A549 treated with DMSO at 1 μM for 4 hours (cell line): Measurements from ENCODE around the gene SOHLH1. TPM values are rescaled to one million over a fixed set of nuclear protein-coding genes. Genes with fewer than 3 reads are reported as not detected.

Experiments used
- total RNA-seq: library from RNA; stranded (reverse); fragments of 200-300 nt; extraction: Qiagen RNA extraction; gene quantifications from 5 replicates; pipeline ENCODE4 v1.2.3, GENCODE V29; 2022; ENCODE audit warnings: low read depth

SOHLH1 gene
- not detected in 5 replicates for total RNA-seq

GRCh38 chr9:135699440-135699839 lies at the start of gene SOHLH1:
Gene SOHLH1 (minus strand): TSS chr9:135699481. CDS start chr9:135699467, 14 bp downstream.

GRCh38 chr9:135701959-135702721 lies 2.9 kb upstream of the SOHLH1 start, which contains the start of gene KCNT1:
Gene KCNT1 (plus strand): TSS chr9:135702185. CDS start chr9:135702259, 74 bp downstream.

GRCh38 chr9:135662758-135663450 lies 36.4 kb downstream of the SOHLH1 start, which contains the start of gene LCN9:
Gene LCN9 (plus strand): TSS chr9:135663309. CDS start chr9:135663322, 13 bp downstream.

Other genes starting within 250 kb of the SOHLH1 start
- gene PPP1R26, start 219.7 kb downstream of the SOHLH1 start, total RNA-seq = 15.0 to 20.1 TPM (median 19.0 TPM) in 5 replicates
- 111 to 136 TPM (median 122 TPM) in 5 replicates for gene MRPS2, start 198.8 kb downstream of the SOHLH1 start, total RNA-seq
- gene LCN1, start 178.0 kb downstream of the SOHLH1 start, total RNA-seq = not detected in 5 replicates
- 0.14 TPM in 1 of 5 replicates, not detected in the others for gene OBP2A, start 153.4 kb downstream of the SOHLH1 start, total RNA-seq
- gene PAEP, start 137.7 kb downstream of the SOHLH1 start, total RNA-seq = 0.13 to 0.46 TPM (median 0.20 TPM) in 3 of 5 replicates, not detected in the others
- not detected in 5 replicates for gene GLT6D1, start 59.9 kb downstream of the SOHLH1 start, total RNA-seq
- not detected in 5 replicates for gene LCN9, start 36.2 kb downstream of the SOHLH1 start, total RNA-seq
- gene KCNT1, start 2.7 kb upstream of the SOHLH1 start, total RNA-seq = not detected in 5 replicates
- gene CAMSAP1, start 208.1 kb upstream of the SOHLH1 start, total RNA-seq = 21.9 to 32.1 TPM (median 23.6 TPM) in 5 replicates